HG03135 (cell line): Measurements from ENCODE around the gene C2orf80.
"Not testable (repeated sequence)": the region's sequence is repeated elsewhere in the genome, so short reads cannot be mapped to it uniquely, and the experiment has no call there.

Experiments
- ATAC-seq: cut with Tn5 transposase; IDR thresholded peaks from one replicate; pipeline ENCODE4 v1.9.1; 2021; ENCODE audit warnings: mild to moderate bottlenecking, moderate library complexity; ENCODE audit not compliant: unreplicated experiment

C2orf80 gene

GRCh38 chr2:208189810-208190503 lies at the start of gene C2orf80:
Gene C2orf80, minus strand, starts transcription at chr2:208190030. Its CDS starts 3,044 bp downstream, at chr2:208186986.
- ATAC-seq, result no peak

DNA sequence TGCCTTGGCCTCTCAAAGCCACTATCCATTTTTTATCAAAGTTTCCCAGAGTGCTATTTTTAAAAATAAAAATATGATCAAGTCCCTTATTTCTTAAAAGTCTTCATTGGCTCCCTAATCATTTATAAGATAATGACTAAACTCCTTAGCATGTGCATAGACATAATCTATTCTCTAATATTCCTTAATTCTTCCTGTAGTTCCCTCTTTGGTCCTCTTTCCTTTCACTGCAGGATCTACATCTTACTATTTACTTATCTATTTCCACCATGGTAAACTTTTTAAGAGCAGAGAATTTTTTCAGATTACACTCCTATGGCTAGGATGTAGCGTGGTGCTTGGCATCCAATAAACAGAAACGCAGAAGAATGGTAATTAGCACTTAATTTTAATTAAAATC lies 46.0 kb upstream of the C2orf80 start:
- no peak for ATAC-seq

DNA sequence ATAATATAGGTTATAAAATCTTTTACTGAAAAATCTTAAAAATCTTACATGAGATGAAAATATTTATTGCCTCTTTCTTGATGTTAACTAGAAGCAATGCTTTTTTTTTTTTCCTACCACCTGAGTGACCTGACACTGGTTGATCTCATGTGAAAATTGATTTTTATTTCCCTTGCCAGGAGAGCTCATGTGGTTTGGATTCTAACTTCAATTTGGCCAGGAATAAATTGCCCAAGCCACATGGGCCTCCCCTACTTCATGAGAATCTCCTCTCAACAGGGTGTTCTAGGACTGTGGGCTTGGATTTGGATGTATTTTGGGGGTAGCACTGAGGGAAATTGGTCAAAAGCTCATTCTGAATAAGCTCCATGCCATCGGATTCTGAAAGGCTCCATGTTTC lies 45.0 kb upstream of the C2orf80 start:
- no peak for ATAC-seq

GRCh38 chr2:208228476-208228875 lies 38.6 kb upstream of the C2orf80 start:
- ATAC-seq, result no peak

GRCh38 chr2:208227581-208228232 lies 37.9 kb upstream of the C2orf80 start:
- ATAC-seq, result no peak

DNA sequence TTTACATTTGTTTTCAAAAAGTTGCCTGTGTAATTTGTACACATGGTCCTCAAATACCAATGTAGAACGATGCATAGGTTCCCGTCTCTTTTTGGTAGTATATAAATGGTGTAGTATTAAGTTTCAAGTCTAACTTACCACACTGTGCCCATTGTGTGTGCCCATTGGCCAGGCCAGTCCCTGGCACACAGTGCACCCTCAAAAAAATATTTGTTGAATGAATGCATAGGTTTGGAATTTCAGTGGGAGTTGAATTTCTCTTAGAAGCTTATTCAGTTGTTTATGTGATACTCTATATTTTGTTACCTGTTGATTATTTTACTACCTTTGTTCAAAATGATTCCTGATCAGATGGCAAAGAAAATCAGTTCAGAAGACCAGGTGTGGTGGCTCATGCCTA lies 35.0 kb upstream of the C2orf80 start:
- no peak for ATAC-seq

DNA sequence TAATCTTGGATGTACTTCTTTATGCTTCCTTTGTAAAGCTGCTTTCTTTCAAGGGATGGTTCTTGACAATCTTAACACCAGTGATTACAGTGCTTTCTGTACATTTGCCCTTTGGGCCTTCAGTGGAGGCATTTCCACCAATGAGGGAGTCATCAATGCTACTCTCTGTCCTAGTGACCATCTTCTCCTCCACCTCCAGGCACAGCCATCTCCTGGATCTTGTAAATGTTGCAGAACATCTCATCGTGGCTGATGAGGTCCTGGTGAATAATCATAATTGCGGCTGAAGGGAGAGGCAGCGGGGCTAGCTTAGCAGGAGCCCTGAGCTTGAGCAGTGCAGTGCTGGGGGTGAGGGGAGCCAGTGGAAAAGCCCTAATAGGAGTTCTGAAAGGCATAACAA lies 32.5 kb upstream of the C2orf80 start:
- ATAC-seq, result no peak

DNA sequence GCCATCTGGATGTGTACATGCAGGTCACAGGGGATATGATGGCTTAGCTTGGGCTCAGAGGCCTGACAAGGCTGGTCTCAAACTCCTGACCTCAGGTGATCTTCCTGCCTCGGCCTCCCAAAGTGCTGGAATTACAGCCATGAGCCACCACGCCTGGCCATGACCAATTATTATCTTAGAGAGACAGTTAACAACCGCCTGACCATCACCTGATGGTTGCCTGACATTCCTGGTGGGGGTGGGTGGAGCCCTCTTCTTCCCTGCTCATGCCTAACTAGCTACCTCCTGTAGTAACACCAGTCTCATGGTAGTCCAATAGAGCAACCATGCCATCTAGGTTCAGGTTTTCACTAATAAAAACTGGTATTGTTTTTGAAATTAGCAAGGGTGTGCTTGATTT lies 32.0 kb upstream of the C2orf80 start:
- ATAC-seq, result not testable (repeated sequence)

DNA sequence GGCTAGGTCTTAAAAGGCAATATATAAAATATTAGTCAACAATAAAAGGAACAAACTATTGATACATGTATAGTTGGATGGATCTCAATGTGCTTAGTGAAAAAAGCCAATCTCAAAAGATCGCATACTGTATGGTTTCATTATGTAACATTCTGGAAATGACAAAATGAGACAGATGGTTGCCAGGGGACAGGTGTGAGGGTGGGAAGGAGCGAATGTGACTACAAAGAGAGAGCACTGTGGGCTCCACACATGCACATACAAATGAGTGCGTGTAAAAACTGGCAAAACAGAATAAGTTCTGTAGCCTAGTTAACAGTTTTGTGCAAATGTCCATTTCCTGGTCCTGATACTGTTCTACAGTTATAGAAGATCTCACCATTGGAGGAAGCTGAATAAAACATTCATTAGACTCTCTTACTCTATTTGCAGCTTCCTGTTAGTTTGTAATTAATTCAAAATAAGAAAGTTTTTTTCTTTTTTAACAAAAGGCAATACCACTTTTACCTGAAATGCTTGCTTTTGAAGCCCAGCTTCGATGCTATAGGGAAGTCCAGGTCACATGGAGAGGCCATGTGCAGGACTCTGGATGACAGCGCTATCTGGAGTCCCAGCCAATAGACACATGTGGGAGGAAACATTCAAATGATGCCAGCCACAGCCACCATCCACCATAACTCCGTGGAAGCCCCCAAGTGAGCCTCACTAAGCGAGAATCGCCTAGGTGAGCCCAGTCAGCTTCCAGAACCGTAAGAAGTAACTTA lies 21.0 kb upstream of the C2orf80 start:
- ATAC-seq, result no peak

DNA sequence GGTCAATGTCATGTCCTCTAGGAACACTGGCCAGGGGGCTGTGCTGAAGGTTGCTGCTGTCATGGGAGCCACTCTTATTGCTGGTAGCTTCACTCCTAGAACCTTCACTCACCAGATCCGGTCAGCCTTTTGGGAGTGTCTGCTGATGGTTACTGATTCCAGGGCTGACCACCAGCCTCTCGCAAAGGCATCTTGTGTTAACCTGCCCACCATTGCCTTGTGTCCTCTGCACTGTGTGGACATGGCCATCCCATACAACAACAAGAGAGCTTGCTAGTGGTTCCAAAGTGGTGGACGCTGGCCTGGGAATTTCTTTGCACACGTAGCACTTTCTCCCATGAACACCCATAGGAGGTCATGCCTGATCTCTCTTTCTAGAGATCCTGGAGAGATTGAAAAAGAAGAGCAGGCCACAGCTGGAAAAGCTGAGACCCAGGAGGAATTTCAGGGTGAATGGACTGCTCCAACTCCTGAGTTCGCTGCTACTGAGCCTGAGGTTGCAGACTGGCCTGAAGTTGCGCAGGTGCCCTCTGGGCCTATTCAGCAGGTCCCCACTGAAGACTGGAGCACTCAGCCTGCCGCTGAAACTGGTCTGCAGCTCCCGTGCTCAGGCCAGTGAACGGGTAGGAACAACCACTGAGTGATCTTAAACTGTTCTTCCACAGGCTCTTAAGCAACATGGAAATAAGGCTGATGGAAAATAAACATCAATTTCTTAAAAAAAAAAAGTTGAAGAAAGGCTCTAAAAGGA lies 18.7 kb upstream of the C2orf80 start:
- ATAC-seq, result no peak

- no peak for ATAC-seq
Measured at GRCh38 chr2:208207769-208208168, 17.9 kb upstream of the C2orf80 start.

GRCh38 chr2:208204166-208204565 lies 14.3 kb upstream of the C2orf80 start:
- ATAC-seq, result no peak

- ATAC-seq, result no peak
Measured at GRCh38 chr2:208195531-208195930, 5.7 kb upstream of the C2orf80 start.

DNA sequence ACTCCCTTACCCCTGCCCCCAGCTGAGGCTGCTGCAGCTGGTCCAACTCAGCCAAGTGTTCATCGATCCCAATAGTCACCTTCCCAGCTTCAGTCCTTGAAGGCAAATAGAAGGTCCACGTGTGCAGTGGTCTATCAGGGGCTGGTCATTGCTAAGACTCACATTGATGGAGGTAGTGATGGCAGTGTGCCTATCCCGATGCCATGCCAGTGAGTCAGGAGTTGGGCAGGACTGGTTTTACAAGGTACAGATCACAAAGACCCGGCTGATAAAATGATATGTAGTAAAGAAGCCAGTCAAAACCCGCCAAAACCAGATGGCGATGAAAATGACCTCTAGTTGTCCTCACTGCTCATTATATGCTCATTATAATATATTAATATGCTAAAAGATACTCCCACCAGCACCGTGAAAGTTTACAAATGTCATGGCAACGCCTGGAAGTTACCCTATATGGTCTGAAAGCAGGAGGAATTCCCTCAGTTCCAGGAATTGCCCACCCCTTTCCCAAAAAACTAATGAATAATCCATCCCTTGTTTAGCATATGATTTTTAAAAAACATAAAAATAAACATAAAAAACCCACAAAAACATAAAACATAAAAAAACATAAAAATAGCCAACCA lies 2.9 kb upstream of the C2orf80 start:
- ATAC-seq, result no peak

DNA sequence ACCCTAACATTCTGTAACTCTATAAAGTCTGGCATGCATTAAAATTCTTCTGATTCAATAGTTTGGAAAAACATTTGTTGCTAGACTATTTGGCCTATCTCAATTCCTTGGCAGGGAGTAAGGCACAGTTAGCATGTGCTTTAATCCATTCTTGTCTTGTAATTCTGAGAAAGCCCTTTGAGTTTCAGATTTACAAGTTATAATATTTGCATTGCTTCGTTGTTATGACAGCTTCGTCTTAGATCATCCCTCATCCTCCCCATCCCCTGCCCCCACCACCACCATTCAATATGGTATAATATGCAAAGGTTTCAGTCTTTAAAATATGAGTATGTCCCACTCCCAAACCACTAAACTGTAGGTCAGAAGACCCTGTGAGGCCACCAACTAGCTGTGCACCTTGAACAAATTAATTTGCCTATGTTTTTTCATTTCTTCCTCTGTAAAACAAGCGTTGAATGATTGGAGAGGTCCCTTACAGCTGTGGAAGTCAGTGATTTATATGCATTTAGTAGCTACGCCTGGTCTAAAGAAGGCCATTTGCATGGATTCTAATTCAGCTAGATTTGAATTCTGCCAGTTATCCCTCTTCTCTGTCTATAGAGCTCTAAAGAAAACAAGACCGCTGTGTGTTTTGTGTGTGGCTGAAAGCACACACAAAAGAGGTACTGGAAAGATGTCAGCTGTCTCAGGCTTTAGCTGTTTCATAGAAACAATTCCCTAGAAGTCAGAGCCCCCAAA lies 591 bp downstream of the C2orf80 start:
- ATAC-seq, result no peak

DNA sequence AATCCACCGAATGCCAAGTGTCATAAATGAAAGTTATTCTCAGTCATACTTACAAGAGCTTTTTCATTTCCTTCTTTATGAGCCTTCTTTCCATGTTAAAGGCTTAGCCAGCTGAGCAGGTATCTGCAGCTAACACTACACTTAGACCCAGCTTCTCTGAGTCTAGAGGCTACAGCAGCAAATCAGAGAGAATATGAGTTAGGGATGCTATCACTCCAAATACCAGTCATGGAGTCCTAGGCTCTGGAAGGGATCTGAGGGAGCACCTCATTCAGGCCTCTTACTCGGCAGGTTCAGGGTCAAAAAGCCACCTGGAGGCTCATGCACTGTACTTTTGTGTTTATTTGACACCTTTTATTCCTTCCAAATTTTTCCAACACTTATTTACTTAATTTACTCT lies 2.9 kb downstream of the C2orf80 start:
- ATAC-seq, result no peak

- no peak for ATAC-seq
Measured at GRCh38 chr2:208186465-208186864, 3.4 kb downstream of the C2orf80 start.

DNA sequence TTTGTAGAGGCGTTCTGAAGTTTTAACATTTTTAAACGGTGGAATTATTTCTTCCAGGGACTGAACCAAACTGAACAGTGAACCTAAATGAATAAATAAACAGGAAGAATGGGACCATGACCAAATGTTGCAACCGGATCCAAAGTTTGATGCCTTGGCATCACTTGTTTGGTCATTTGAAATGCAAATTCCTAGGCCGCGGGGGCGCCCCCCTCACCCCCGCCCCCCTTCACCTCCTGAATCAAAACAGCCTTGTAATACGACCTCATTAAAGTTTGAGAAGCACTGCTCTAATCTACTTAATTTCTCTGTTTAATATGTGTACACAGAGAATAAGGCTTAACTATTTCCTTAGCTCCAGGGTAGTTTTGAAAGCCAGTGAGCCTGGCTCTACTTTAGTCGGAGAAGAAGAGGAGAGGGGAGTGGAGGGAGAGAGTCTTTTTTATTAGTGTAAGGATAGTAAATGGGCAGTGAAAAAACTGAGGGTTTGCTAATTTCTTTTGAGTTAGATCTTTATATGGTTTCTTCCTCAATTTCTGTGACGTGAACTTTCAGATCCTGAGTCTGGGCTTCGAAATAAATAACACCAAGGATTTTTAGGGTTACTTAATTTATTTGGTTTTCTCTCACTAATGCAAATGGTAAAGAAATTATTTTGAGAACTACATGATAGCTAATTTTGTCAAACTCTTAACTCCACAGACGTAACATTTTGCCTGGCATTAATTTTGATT lies 5.7 kb downstream of the C2orf80 start:
- no peak for ATAC-seq

- no peak for ATAC-seq
Measured at GRCh38 chr2:208183526-208183925, 6.3 kb downstream of the C2orf80 start.
